ENCODE measurements around the gene ESPNL. TPM values are rescaled to one million over a fixed set of nuclear protein-coding genes. Genes with fewer than 3 reads are reported as not detected.

Gene ESPNL
- 0.09 TPM in 1 of 2 replicates, not detected in the other for total RNA-seq

GRCh38 chr2:238100049-238100820 lies at the start of gene ESPNL:
Gene ESPNL (plus strand): TSS chr2:238100340. CDS start chr2:238100420, 80 bp downstream.

GRCh38 chr2:238060542-238061314 lies 39.4 kb upstream of the ESPNL start, which contains the start of gene SCLY:
Gene SCLY (plus strand): TSS chr2:238061001. CDS start chr2:238061055, 54 bp downstream.

GRCh38 chr2:238138331-238139195 lies 38.4 kb downstream of the ESPNL start, which contains the start of gene KLHL30:
Gene KLHL30 (plus strand): TSS chr2:238138668. CDS start chr2:238140755, 2,087 bp downstream.

GRCh38 chr2:238158509-238159070 lies 58.5 kb downstream of the ESPNL start, which contains the start of gene ERFE:
Gene ERFE (plus strand): TSS chr2:238158970. CDS start chr2:238159008, 38 bp downstream.

Other genes with a start within 250 kb of the ESPNL start
- 0.19 TPM in 1 of 2 replicates, not detected in the other for gene RAMP1, start 240.7 kb upstream of the ESPNL start, total RNA-seq
- 42.2 and 45.3 TPM in 2 replicates for gene UBE2F, start 133.3 kb upstream of the ESPNL start, total RNA-seq
- gene SCLY, start 39.3 kb upstream of the ESPNL start, total RNA-seq: 24.6 and 25.0 TPM in 2 replicates
- gene KLHL30, start 38.3 kb downstream of the ESPNL start, total RNA-seq: 0.19 TPM in 1 of 2 replicates, not detected in the other
- gene ERFE, start 58.6 kb downstream of the ESPNL start, total RNA-seq: 0.09 and 0.66 TPM in 2 replicates
- 20.8 and 26.4 TPM in 2 replicates for gene ILKAP, start 103.4 kb downstream of the ESPNL start, total RNA-seq
- gene HES6, start 139.7 kb downstream of the ESPNL start, total RNA-seq: 2.3 and 3.1 TPM in 2 replicates
- gene PER2, start 188.3 kb downstream of the ESPNL start, total RNA-seq: 2.1 and 2.6 TPM in 2 replicates
- 10.7 and 11.3 TPM in 2 replicates for gene TRAF3IP1, start 220.2 kb downstream of the ESPNL start, total RNA-seq